GM21717 (cell line): ENCODE results near the gene PCDHA9.
"Not testable (repeated sequence)": the region's sequence is repeated elsewhere in the genome, so short reads cannot be mapped to it uniquely, and the experiment has no call there.

ENCODE experiments used
- ATAC-seq: cut with Tn5 transposase; IDR thresholded peaks from one replicate; pipeline ENCODE4 v1.9.1; 2021; ENCODE audit warnings: mild to moderate bottlenecking, moderate library complexity; ENCODE audit not compliant: unreplicated experiment

PCDHA9 gene

GRCh38 chr5:140848139-140849102 lies at the start of gene PCDHA9:
TSS of gene PCDHA9 (plus strand) at chr5:140848382. CDS start at chr5:140848496, 114 bp downstream.
- ATAC-seq = not testable (repeated sequence)

- no peak for ATAC-seq
Observed at GRCh38 chr5:140800816-140801493, 47.2 kb upstream of the PCDHA9 start, which contains the start of gene PCDHA3. TSS of gene PCDHA3 (plus strand) at chr5:140801057.

- no peak for ATAC-seq
Observed at GRCh38 chr5:140801494-140801841, 46.7 kb upstream of the PCDHA9 start.

- ATAC-seq = not testable (repeated sequence)
Observed at GRCh38 chr5:140802381-140802780, 45.8 kb upstream of the PCDHA9 start.

- ATAC-seq = no peak
Observed at GRCh38 chr5:140802781-140803271, 45.4 kb upstream of the PCDHA9 start.

- ATAC-seq = no peak
Observed at GRCh38 chr5:140806834-140807775, 41.1 kb upstream of the PCDHA9 start, which contains the start of gene PCDHA4. TSS of gene PCDHA4 (plus strand) at chr5:140807068.

GRCh38 chr5:140808241-140808888 lies 39.8 kb upstream of the PCDHA9 start:
- not testable (repeated sequence) for ATAC-seq

- ATAC-seq = no peak
Observed at GRCh38 chr5:140808889-140809291, 39.3 kb upstream of the PCDHA9 start.

- no peak for ATAC-seq
Observed at GRCh38 chr5:140821375-140822280, 26.6 kb upstream of the PCDHA9 start, which contains the start of gene PCDHA5. TSS of gene PCDHA5 (plus strand) at chr5:140821613.

- ATAC-seq = no peak
Observed at GRCh38 chr5:140822281-140822629, 25.9 kb upstream of the PCDHA9 start.

GRCh38 chr5:140822969-140823368 lies 25.2 kb upstream of the PCDHA9 start:
- ATAC-seq = not testable (repeated sequence)

GRCh38 chr5:140823475-140823874 lies 24.7 kb upstream of the PCDHA9 start:
- no peak for ATAC-seq

- ATAC-seq = no peak
Observed at GRCh38 chr5:140827704-140828361, 20.3 kb upstream of the PCDHA9 start, which contains the start of gene PCDHA6. TSS of gene PCDHA6 (plus strand) at chr5:140827960. CDS start at chr5:140828092, 132 bp downstream.

GRCh38 chr5:140828362-140828737 lies 19.8 kb upstream of the PCDHA9 start:
- no peak for ATAC-seq

- not testable (repeated sequence) for ATAC-seq
Observed at GRCh38 chr5:140829511-140830501, 18.4 kb upstream of the PCDHA9 start.

GRCh38 chr5:140833993-140834392 lies 14.2 kb upstream of the PCDHA9 start, which contains the start of gene PCDHA7:
TSS of gene PCDHA7 (plus strand) at chr5:140834269. CDS start at chr5:140834384, 115 bp downstream.
- ATAC-seq = no peak

- not testable (repeated sequence) for ATAC-seq
Observed at GRCh38 chr5:140834439-140835008, 13.7 kb upstream of the PCDHA9 start.
